ENCODE measurements around the gene TNFRSF1B.

Gene TNFRSF1B

GRCh38 chr1:12185036-12185917 lies 18.5 kb downstream of the TNFRSF1B start:
- H3K4me2 ChIP-seq (ENCODE audit: low read length): no peak overlapping the region
- H3K4me3 ChIP-seq (ENCODE audit: low read length): no peak overlapping the region
- H3K36me3 ChIP-seq (ENCODE audit: control insufficient read depth, low read length): no peaks in the 10 kb centered on the region
- H3K79me2 ChIP-seq (ENCODE audit: control insufficient read depth, low read length): no peaks in the 10 kb centered on the region
- peaks cover 4% of the 10 kb centered on the region; the same call in 1 of the 2 replicates for H4K20me1 ChIP-seq (ENCODE audit: control insufficient read depth, insufficient read depth, low read depth, low read length)
- peaks cover 72% of the 10 kb centered on the region for H3K27me3 ChIP-seq (ENCODE audit: control insufficient read depth, low read length)
- H3K9me3 ChIP-seq (ENCODE audit: control insufficient read depth, insufficient read depth, low read length): no peaks in the 10 kb centered on the region
- peaks cover 6% of the 10 kb centered on the region for H3K4me1 ChIP-seq (ENCODE audit: control insufficient read depth, low read length)
- H3K9me2 ChIP-seq (replicated peaks; ENCODE audit: control insufficient read depth, low read length): no peaks in the 10 kb centered on the region
- TF ChIP-seq CTCF (IDR thresholded peaks at IDR 0.05; ENCODE audit: low read depth, low read length, poor library complexity, severe bottlenecking) (no peak), EZH2phosphoT487 (IDR thresholded peaks at IDR 0.05; ENCODE audit: borderline replicate concordance, low read length) (no peak)
- H3F3A ChIP-seq (ENCODE audit: control insufficient read depth, insufficient read depth): no peaks in the 10 kb centered on the region
- H3K27ac ChIP-seq (ENCODE audit: low read depth, low read length): no peak overlapping the region

GRCh38 chr1:12185918-12186678 lies 19.3 kb downstream of the TNFRSF1B start:
- Histone ChIP-seq H3K4me1 (ENCODE audit: control insufficient read depth, low read length) (peaks cover 6% of the 10 kb centered on the region), H3K36me3 (ENCODE audit: control insufficient read depth, low read length) (no peaks in the 10 kb centered on the region), H3K4me3 (ENCODE audit: low read length) (no peak overlapping the region), H3F3A (ENCODE audit: control insufficient read depth, insufficient read depth) (no peaks in the 10 kb centered on the region), H4K20me1 (ENCODE audit: control insufficient read depth, insufficient read depth, low read depth, low read length) (peaks cover 4% of the 10 kb centered on the region; the same call in 1 of the 2 replicates), H3K9me2 (replicated peaks; ENCODE audit: control insufficient read depth, low read length) (no peaks in the 10 kb centered on the region), H3K9me3 (ENCODE audit: control insufficient read depth, insufficient read depth, low read length) (no peaks in the 10 kb centered on the region), H3K79me2 (ENCODE audit: control insufficient read depth, low read length) (no peaks in the 10 kb centered on the region), H3K4me2 (ENCODE audit: low read length) (no peak overlapping the region), H3K27me3 (ENCODE audit: control insufficient read depth, low read length) (peaks cover 75% of the 10 kb centered on the region), H3K27ac (ENCODE audit: low read depth, low read length) (no peak overlapping the region)
- TF ChIP-seq CTCF (IDR thresholded peaks at IDR 0.05; ENCODE audit: low read depth, low read length, poor library complexity, severe bottlenecking) (no peak), EZH2phosphoT487 (IDR thresholded peaks at IDR 0.05; ENCODE audit: borderline replicate concordance, low read length) (no peak)

- Histone ChIP-seq H3F3A (ENCODE audit: control insufficient read depth, insufficient read depth) (no peaks in the 10 kb centered on the region), H3K27me3 (ENCODE audit: control insufficient read depth, low read length) (peaks cover 72% of the 10 kb centered on the region), H3K4me1 (ENCODE audit: control insufficient read depth, low read length) (peaks cover 6% of the 10 kb centered on the region), H3K27ac (ENCODE audit: low read depth, low read length) (no peak overlapping the region), H3K9me3 (ENCODE audit: control insufficient read depth, insufficient read depth, low read length) (no peaks in the 10 kb centered on the region), H3K9me2 (replicated peaks; ENCODE audit: control insufficient read depth, low read length) (no peaks in the 10 kb centered on the region), H3K36me3 (ENCODE audit: control insufficient read depth, low read length) (no peaks in the 10 kb centered on the region), H3K79me2 (ENCODE audit: control insufficient read depth, low read length) (no peaks in the 10 kb centered on the region), H3K4me2 (ENCODE audit: low read length) (no peak overlapping the region), H3K4me3 (ENCODE audit: low read length) (no peak overlapping the region), H4K20me1 (ENCODE audit: control insufficient read depth, insufficient read depth, low read depth, low read length) (peaks cover 4% of the 10 kb centered on the region; the same call in 1 of the 2 replicates)
- no peak for TF ChIP-seq EZH2phosphoT487 (IDR thresholded peaks at IDR 0.05; ENCODE audit: borderline replicate concordance, low read length)
- TF ChIP-seq CTCF (IDR thresholded peaks at IDR 0.05; ENCODE audit: low read depth, low read length, poor library complexity, severe bottlenecking): no peak
Measured at GRCh38 chr1:12186679-12186985, 19.8 kb downstream of the TNFRSF1B start.

Measured in DOHH2 (cell line).